BE2C (cell line): ENCODE results near the gene RAB9B.

Experiments
- DNase-seq: peaks from one replicate; pipeline ENCODE4 v3.0.0-alpha.2; 2020
- H3K27me3 ChIP-seq: fragments of 250-450 bp; sonication (Bioruptor Pico); 2 replicates; pipeline ENCODE4 v1.5.1; 2020; ENCODE audit warnings: mild to moderate bottlenecking
- H3K36me3 ChIP-seq: fragments of 250-450 bp; sonication (Bioruptor Pico); 2 replicates; pipeline ENCODE4 v1.5.1; 2020; ENCODE audit warnings: mild to moderate bottlenecking
- H3K4me1 ChIP-seq: fragments of 250-450 bp; sonication (Bioruptor Pico); 2 replicates; pipeline ENCODE4 v1.5.1; 2020
- H3K4me3 ChIP-seq: 2 replicates; pipeline ENCODE4 v1.5.1; 2011; ENCODE audit warnings: low read depth, low read length
- H3K9me3 ChIP-seq: fragments of 250-450 bp; sonication (Bioruptor Pico); 2 replicates; pipeline ENCODE4 v1.5.1; 2020
- CTCF ChIP-seq: IDR thresholded peaks from 2 replicates; pipeline ENCODE4 v1.5.1; 2012; ENCODE audit warnings: mild to moderate bottlenecking, low read depth, low read length

Gene RAB9B

GRCh38 chrX:103791228-103791627 lies 40.8 kb downstream of the RAB9B start:
- H3K4me1 ChIP-seq, result no peaks in the 10 kb centered on the region
- H3K27me3 ChIP-seq, result no peaks in the 10 kb centered on the region
- no peaks in the 10 kb centered on the region for H3K36me3 ChIP-seq
- DNase-seq, result no peak
- H3K9me3 ChIP-seq, result no peaks in the 10 kb centered on the region
- no peak for TF ChIP-seq CTCF
- no peak overlapping the region for H3K4me3 ChIP-seq

- H3K36me3 ChIP-seq, result no peaks in the 10 kb centered on the region
- no peak for DNase-seq
- no peaks in the 10 kb centered on the region for H3K4me1 ChIP-seq
- no peak for TF ChIP-seq CTCF
- no peaks in the 10 kb centered on the region for H3K9me3 ChIP-seq
- H3K4me3 ChIP-seq, result no peak overlapping the region
- no peaks in the 10 kb centered on the region for H3K27me3 ChIP-seq
Observed at GRCh38 chrX:103789004-103789403, 43.1 kb downstream of the RAB9B start.

- Histone ChIP-seq H3K27me3 (no peaks in the 10 kb centered on the region), H3K4me3 (no peak overlapping the region), H3K36me3 (no peaks in the 10 kb centered on the region), H3K9me3 (no peaks in the 10 kb centered on the region), H3K4me1 (no peaks in the 10 kb centered on the region)
- TF ChIP-seq CTCF, result no peak
- no peak for DNase-seq
Observed at GRCh38 chrX:103783971-103784370, 48.1 kb downstream of the RAB9B start.

GRCh38 chrX:103783196-103783595 lies 48.9 kb downstream of the RAB9B start:
- no peak for TF ChIP-seq CTCF
- H3K9me3 ChIP-seq, result no peaks in the 10 kb centered on the region
- no peaks in the 10 kb centered on the region for H3K36me3 ChIP-seq
- H3K4me1 ChIP-seq, result no peaks in the 10 kb centered on the region
- DNase-seq, result no peak
- no peak overlapping the region for H3K4me3 ChIP-seq
- H3K27me3 ChIP-seq, result no peaks in the 10 kb centered on the region

GRCh38 chrX:103782640-103783039 lies 49.4 kb downstream of the RAB9B start:
- no peaks in the 10 kb centered on the region for H3K36me3 ChIP-seq

GRCh38 chrX:103781706-103782105 lies 50.4 kb downstream of the RAB9B start:
- Histone ChIP-seq H3K36me3 (no peaks in the 10 kb centered on the region), H3K27me3 (no peaks in the 10 kb centered on the region), H3K9me3 (no peaks in the 10 kb centered on the region), H3K4me3 (no peak overlapping the region), H3K4me1 (no peaks in the 10 kb centered on the region)
- DNase-seq, result no peak
- no peak for TF ChIP-seq CTCF

More at GRCh38 chrX:103782640-103783039, 49.4 kb downstream of the RAB9B start:
- no peaks in the 10 kb centered on the region for H3K4me1 ChIP-seq
- no peaks in the 10 kb centered on the region for H3K9me3 ChIP-seq
- DNase-seq, result no peak
- no peak overlapping the region for H3K4me3 ChIP-seq
- H3K27me3 ChIP-seq, result no peaks in the 10 kb centered on the region
- TF ChIP-seq CTCF, result no peak
